Posterior vena cava (tissue), 2 donors: Measurements from ENCODE around the gene HDHD3. TPM values are rescaled to one million over a fixed set of nuclear protein-coding genes. Genes with fewer than 3 reads are reported as not detected.
A peak's percentile ranks its signal among the peaks of the same experiment; 100 is the strongest.

Experiments
- DNase-seq: peaks from one replicate; pipeline ENCODE4 v3.0.0-alpha.2; 2020; ENCODE audit warnings: low spot score
- intact Hi-C, 2 donors: fragments of 100-400 bp; cut with DNase I; formaldehyde crosslinking; loops; one replicate each; pipeline versions ENCODE4 v1.14.1 to v1.14.2; 2022 to 2023
- total RNA-seq, 2 donors: library from RNA; stranded (reverse); fragmentation: NEBNext Ultra II Directional; extraction: Animal tissue kit (Norgen Biotek cat#: 25700); gene quantifications; one replicate each; pipeline ENCODE4 v1.2.1, GENCODE V29; 2021
- donor health status: DM: yes; HTN: yes; CAD: no.
- donor health status: DM: yes; HTN: yes; CAD: no.

The HDHD3 gene
- total RNA-seq, 2 donors from 2014 or later = 7.6 to 10.6 TPM

DNA sequence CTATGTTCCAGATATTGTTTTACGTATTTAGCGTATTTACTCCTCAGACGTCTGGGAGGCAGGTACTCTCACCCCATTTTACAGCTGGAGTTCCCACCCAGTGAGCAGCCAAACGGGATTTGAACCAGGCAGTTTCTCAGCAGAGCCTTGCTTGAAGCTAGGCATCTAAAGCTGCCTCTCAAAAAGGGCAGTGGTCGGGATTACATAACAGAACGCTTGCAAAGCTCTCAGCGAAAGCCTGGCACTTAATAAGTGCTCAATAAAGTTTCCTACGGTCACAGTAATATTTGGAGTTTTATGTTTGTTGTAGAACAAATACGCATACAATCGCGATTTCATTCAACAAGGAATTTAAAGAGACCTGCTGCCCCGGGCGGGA is 27.7 kb downstream of the HDHD3 start:
- intact Hi-C loops = no loop called here
- DNase-seq = no peak

DNA sequence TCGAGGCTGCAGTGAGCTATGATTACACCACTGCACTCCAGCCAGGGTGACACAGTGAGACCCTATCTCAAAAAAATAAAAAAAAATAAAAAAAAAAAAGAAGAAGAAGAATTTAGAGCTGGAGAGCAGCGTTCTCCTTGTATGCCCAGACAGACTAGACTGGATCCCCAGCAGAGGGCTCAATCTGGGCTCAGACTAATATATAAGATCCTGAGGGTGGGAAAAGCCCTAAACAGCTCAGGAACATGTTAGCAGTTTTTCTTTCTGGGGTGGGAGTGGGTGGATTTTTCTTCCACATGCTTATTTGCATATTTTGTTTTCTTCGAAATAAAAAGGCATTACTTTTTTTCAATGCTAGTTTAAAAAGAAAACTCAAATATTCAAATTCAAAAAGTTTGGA is 28.3 kb downstream of the HDHD3 start:
- intact Hi-C loops = no loop called here
- DNase-seq = no peak

DNA sequence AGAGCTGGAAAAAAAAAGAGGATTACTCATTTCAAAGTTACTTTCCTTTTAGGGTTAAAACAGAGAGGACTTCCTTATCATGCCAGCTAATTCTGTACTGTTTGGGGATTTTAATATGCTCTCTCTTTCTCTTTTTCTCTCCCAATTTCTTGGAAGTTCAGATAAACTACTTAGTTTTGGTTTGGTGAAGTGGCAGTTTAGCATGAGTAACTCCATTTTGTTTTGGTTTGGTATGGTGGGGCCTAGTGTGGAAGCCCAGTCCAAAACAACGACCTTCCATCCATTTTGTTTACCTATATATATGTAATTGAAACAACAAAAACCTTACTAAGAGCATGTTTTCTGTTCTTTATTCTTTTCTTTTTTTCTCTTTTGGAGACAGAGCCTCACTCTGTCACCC is 31.1 kb downstream of the HDHD3 start:
- intact Hi-C loops = loop anchor here in 1 of 2 donors (2.0 kb wide), 1 partner anchor 29 kb away; no protein-coding TSS in a partner anchor
- no peak for DNase-seq

DNA sequence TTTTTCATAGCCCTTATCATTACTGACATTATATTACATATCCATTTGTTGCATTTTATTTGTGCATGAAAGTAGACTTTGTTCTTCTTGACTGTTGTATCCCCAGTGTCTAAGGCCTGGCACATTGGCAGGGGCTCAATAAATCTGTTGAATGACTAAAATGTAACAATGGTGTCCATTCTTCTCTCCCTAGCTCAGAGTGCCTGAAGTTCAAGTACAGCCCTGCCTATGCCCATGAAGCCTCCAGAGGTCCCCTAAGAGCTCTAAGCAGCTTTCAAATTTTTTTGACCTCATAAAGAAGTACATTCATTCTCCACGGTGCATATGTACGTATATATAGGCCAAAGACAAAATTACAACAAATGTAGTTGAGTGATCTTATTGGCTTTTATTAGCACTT is 31.6 kb downstream of the HDHD3 start:
- intact Hi-C loops = loop anchor here in 1 of 2 donors (2.0 kb wide), 1 partner anchor 30 kb away; no protein-coding TSS in a partner anchor

DNA sequence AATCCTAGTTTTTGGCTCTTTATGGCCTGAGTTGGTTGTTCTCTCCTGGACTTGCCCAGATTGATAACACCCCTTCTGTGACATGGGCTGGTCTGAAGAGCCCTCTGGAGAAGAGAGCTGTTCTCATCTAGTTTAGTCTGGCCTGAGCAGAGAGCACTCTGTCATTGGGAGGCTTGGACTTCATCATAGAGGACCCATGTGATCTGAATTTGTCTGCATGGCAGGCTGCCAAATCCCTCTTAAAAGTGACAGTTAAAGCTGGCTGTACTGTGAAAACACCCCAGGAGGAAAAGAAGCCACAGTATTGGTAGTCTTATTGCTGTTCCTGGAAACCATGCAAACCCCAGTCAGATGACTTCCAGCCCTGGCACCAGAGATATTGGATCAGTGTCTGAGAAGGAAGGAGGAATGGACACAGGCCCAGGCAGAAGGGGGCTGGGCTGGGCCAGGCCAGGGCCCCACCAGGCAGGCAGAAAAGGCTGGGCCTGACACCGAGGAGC is 33.0 kb downstream of the HDHD3 start:
- peak; percentile 92 for DNase-seq
- intact Hi-C loops = loop anchor here in 1 of 2 donors (2.0 kb wide), 1 partner anchor 31 kb away; no protein-coding TSS in a partner anchor

More for the DNA sequence above, 31.6 kb downstream of the HDHD3 start:
- DNase-seq = no peak

DNA sequence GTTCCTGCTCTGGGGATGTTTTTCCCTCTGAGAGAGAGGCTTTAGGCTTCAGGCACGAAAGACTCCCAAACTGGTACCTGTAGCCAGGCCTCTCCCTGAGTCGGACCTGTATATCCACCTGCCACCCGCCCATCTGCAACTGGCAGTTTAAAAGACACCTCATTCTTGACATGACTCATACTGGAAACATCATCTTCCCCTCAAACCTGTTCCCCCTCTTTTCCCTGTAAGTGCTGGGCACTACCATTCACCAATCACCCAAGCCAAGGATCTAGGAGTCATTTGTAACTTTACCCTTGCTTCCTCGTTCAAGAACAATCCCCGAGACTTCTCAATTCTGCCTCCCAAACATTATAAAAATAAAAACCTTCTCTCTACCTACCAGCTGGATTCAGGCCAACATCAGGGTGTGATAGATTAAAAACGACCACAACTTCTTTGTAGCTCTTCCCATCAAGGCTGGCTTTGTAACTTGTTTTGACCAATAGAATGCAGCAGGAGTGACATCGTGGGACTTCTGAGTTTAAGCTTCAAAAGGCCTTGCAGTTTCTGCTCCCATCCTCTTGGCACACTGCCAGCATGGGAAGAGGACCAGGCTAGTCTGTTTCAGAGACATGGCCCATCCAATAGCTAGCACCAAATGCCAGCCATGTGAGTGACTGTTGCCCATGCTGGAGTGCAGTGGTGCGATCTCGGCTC is 34.9 kb downstream of the HDHD3 start:
- DNase-seq = no peak
- intact Hi-C loops = no loop called here

DNA sequence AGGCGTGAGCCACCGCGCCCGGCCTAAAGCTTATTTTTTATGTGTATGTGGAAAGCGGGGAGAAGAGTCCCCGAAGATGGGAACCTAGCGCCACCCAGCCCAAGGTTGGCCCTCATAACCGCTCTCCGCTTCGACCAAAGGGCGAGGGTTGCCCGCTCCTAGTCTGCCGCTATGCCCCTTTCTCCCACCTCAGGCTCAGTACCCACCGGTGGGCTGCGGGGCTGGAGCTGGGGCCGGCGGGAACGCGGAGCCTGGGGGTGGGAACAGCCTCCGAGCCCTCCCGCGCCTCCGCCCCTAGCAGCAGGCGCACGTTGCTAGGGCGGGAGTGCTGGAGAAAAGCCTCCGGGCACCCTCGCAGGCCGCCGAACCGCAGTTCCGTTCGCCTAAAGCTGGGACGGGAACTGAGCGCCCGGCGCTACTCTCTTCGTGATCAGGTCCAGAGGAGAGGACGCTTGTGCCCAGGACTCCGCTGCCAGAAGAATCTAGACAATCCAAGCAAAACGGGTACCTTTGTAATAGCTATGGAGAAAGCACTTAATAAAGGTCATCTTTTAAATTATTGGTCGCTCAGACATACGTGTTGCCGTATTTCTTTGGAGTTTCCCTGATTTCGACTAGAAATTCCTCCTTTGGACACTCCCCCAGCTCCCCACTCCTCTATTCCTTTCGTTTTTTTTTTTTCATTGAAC is 36.6 kb downstream of the HDHD3 start, which contains the start of gene WDR31:
Gene WDR31, minus strand, starts transcription at position 265 of the 689 bp plus-strand sequence. CDS start 8,253 bp downstream, outside the sequence.
- intact Hi-C loops = no loop called here
- DNase-seq = peak; percentile 97

DNA sequence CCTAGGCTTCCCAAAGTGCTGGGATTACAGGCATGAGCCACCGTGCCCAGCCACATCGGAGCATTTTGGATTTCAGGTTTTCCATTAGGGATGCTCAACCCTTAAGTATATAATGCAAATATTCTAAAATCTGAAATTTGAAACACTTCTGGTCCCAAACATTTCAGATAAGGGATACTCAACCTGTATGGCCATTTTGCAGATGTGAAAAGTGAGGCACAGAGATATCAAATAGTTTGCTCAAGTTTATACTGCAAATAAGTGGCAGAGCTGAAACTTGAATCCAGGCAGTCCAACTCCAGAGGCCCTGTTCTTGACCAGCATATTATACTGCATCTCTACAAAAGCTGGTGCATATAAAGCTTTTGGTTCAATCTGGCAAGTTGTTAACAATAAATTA is 39.1 kb downstream of the HDHD3 start:
- no peak for DNase-seq
- intact Hi-C loops = loop anchor here in 1 of 2 donors (10.0 kb wide), 1 partner anchor 1563 kb away; no protein-coding TSS in a partner anchor

DNA sequence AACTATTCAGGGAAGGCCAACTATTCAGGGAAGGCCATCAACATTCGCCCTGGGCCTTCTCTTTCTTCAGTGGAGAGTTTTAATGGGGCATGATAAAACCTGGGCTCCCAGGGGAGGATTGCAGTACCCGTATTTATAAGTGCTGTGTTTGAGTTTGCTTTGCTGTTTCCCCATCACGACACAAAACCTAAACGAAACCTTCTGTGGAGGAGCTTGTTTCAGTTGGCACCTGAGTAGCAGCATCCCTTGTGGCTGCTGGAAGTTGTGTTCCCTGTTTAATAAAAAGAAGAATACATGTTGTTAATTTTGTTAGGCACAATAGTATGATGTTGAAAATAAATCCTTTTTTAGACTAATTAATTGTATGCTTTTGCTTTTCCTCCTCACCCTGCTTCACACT is 45.0 kb downstream of the HDHD3 start:
- DNase-seq = no peak
- intact Hi-C loops = loop anchor here in 1 of 2 donors (10.0 kb wide), 1 partner anchor 1557 kb away; no protein-coding TSS in a partner anchor

DNA sequence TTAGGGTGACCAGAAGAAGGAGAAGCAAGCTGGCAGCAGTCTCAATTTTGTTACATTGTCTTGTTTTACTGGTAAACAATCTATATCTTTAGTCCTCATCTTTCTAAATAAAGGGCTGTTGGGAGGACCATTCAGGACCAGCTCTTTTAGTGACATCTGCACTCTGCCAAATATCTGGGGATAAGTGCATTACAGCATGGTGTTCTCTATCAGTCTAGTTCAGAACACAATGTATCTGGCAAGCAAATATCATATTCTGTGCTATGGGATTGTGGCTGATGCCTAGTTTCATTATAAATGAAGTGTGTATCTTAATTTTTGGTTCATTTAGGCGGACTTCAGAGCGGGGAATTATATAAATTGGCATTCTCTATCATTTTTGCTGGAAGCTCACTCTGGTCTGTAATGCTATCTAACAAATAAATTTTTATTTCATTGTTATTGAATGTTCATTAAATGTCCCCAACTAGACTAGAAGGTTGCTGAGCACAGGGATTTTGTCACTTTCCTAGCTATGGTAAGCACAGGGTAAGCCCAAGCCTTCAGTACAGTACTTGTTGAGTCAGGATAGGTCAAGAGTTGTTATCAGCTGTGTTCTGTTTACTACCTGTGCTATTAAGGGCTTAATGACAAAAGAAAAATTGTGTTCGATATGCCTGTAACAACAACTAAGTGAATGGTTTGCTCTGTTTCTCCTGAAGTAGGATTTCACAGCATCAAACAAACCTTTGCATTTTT is 48.6 kb downstream of the HDHD3 start:
- intact Hi-C loops = no loop called here
- DNase-seq = no peak

DNA sequence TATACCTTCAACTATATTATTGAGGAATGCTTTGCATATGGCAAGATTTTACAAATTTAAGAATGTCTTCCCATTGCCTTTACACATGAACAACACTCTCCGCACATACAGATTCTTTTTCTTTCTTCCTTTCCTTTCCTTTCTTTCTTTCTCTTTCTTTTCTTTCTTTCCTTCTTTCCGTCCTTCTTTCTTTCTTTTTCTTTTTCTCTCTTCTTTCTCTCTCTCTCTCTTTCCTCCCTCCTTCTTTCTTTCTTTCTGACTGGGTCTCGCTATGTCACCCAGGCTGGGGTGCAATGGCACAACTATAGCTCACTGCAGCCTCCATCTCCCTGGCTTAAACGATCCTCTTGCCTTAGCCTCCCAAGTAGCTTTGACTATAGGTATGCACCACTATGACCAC is 50.6 kb downstream of the HDHD3 start:
- no peak for DNase-seq
- intact Hi-C loops = no loop called here

Other genes starting within 250 kb of the HDHD3 start
- 10 to 100 TPM in 1 of 2 donors, 1 to 10 TPM in 1; 9.7 to 13.6 TPM for gene SLC31A2, start 226.0 kb downstream of the HDHD3 start, total RNA-seq
- 10 to 100 TPM; 25.5 to 29.7 TPM for gene FKBP15, start 155.7 kb downstream of the HDHD3 start, total RNA-seq
- gene SLC31A1, start 155.4 kb downstream of the HDHD3 start, total RNA-seq = 10 to 100 TPM; 15.0 to 15.2 TPM
- gene CDC26, start 101.4 kb downstream of the HDHD3 start, total RNA-seq = 10 to 100 TPM; 24.5 to 32.3 TPM
- gene PRPF4, start 101.3 kb downstream of the HDHD3 start, total RNA-seq = 10 to 100 TPM; 13.7 TPM
- not detected for gene RNF183, start 73.6 kb downstream of the HDHD3 start, total RNA-seq
- gene WDR31, start 36.7 kb downstream of the HDHD3 start, total RNA-seq = 1 to 10 TPM; 2.1 to 2.3 TPM
- under 1 TPM; 0.14 to 0.28 TPM for gene BSPRY, start 27.4 kb downstream of the HDHD3 start, total RNA-seq
- 10 to 100 TPM; 33.1 to 41.2 TPM for gene ALAD, start 24.3 kb upstream of the HDHD3 start, total RNA-seq
- gene POLE3, start 33.7 kb upstream of the HDHD3 start, total RNA-seq = 10 to 100 TPM; 24.3 to 25.4 TPM
- gene C9orf43, start 33.8 kb upstream of the HDHD3 start, total RNA-seq = under 1 TPM; 0.32 to 0.33 TPM
- gene RGS3, start 86.7 kb upstream of the HDHD3 start, total RNA-seq = 10 to 100 TPM; 66.2 to 71.4 TPM